Renal pelvis (tissue), 4 donors: ENCODE data around the gene KRT35. TPM values are rescaled to one million over a fixed set of nuclear protein-coding genes. Genes with fewer than 3 reads are reported as not detected.

ENCODE experiments used
- DNase-seq: peaks from one replicate; pipeline ENCODE4 v3.0.0-alpha.2; 2013
- polyA plus RNA-seq, 3 donors: library from polyadenylated mRNA; unstranded; fragments of 120-200 nt; gene quantifications; one replicate each; pipeline ENCODE4 v1.2.1, GENCODE V29; 2013; ENCODE audit not compliant: insufficient read length in 3 of 3

Gene KRT35
- polyA plus RNA-seq, 3 donors, result 0.04 TPM; not detected in 2

- DNase-seq, result no peak
Measured at GRCh38 chr17:41490000-41490990, 9.3 kb upstream of the KRT35 start.

DNA sequence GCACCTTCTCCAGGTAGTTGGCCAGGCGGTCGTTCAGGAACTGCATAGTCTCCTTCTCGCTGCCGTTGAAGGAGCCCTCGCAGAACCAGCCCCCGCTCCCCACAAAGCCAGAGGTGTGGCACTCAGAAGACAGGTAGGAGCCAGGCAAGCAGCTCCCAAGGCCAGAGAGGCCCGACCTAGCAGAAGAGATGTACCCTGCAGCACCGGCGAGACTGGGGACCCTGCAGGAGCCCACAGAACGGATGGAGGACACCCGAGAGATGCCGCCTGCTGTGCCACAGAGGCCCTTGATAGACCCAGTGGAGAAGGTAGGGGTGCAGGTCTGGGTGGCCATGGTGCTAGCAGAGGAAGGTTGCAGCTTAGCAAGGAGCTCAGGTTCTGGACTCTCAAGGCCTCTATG lies 8.6 kb upstream of the KRT35 start, which contains the start of gene KRT36:
KRT36 (minus strand) TSS at position 380 of the 400 bp plus-strand sequence; CDS start at position 334, 46 bp downstream.
- DNase-seq, result no peak

DNA sequence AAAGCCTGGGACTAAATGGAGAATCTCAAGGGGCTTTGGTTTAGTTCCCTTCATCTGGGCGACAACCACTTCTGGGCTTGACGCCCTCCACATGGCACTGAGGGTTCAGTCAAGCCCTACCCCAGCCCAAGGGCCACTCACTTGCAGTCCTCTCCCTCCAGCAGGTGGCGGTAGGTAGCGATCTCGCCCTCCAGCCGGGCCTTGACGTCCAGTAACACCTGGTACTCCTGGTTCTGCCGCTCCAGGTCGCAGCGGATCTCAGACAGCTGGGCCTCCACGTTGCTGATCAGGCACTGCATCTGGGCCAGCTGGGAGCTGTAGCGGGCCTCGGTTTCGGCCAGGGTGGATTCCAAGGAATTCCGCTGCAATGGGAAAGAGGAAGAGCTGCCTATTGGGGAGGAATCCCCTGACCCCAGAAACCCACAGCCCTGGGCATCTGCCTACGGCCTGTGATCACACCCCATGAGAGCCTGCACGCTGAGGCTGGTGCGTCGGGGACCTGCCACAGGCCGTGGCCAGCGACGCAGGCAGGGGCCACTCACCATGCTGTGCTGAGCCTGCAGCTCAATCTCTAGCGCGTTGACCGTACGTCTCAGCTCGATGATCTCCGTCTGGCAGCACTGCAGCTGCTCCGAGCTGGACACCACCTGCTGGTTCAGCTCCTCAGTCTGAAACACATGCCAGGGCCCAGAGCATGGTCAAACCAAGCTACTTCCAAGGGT lies 6.0 kb upstream of the KRT35 start:
- no peak for DNase-seq

GRCh38 chr17:41486316-41486715 lies 5.4 kb upstream of the KRT35 start:
- DNase-seq, result no peak

- DNase-seq, result no peak
Measured at GRCh38 chr17:41484920-41485904, 4.3 kb upstream of the KRT35 start.

DNA sequence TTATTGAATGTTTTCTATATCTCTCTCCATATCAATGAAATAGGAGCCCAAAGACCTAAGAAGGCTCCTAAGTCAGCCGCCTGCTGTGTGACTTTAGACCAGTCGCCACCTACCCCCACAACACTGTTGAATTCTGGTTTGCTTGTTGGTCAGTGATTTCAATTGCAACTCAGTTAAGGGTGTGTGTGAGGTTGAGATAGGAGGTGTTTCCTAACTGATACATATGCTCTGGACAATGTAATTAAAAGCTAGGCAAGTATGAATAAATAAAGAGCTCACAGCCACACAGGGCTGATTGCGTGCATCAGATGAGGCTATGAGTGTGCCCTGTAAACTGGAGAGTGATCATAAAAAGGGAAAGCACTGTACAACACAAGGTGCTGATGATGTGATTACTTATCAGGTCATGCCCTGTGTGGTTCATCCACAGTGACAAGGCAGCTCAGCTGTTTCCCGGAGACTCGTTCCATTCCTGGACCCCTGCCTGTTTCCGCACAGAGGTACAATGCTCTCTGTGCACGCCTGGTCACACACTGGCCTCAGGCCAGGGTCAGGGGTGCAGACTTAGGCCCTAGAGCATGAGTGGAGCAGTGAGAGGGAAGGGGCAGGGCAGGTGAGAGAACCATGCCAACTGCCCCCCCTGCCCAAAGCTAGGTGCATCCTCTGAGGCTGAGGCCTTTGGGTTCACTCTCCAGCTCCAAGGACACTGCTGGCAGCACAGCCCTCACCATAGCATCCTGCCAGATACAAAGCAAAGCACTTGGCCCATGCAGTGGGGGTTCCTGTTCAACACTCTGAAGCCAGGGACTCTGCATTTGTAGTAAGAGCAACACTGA lies 3.3 kb upstream of the KRT35 start:
- DNase-seq, result no peak

- DNase-seq, result no peak
Measured at GRCh38 chr17:41483531-41483930, 2.6 kb upstream of the KRT35 start.

DNA sequence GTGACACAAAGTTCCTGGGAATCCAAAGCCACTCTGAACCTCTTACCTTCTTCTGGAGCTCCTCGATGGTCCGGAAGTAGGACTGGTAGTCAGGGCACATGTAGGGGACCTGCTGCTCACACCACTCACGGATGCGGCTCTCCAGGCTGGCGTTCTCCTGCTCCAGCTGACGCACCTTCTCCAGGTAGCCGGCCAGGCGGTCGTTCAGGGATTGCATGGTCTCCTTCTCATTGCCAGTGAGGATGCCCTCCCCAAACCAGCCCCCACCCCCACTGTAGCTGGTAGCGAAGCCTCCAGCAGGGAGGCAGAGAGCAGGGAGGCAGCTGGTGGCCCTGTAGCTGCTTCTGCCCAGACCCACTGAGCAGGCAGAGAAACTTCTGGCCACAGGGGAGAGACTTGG lies 370 bp downstream of the KRT35 start:
- DNase-seq, result no peak

DNA sequence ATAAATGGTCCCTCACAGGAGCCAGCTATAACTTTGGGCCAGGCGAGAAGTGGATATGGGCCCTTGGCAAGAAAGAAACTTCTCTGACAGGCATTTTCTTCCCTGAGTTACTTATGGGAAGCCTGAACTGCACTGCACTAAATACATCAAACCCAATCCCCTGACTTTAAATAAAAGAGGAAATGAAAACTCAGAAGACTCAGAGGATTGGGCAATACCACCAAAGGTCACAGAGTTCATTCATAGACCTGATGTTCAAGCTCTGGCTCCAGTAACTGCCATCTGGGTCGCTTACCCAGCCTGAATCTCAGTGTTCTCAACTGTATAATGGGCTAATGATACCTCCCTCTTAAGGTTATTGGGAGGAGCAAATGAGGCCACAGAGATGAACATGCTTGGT lies 815 bp downstream of the KRT35 start:
- DNase-seq, result no peak

GRCh38 chr17:41478237-41478636 lies 2.7 kb downstream of the KRT35 start:
- no peak for DNase-seq

DNA sequence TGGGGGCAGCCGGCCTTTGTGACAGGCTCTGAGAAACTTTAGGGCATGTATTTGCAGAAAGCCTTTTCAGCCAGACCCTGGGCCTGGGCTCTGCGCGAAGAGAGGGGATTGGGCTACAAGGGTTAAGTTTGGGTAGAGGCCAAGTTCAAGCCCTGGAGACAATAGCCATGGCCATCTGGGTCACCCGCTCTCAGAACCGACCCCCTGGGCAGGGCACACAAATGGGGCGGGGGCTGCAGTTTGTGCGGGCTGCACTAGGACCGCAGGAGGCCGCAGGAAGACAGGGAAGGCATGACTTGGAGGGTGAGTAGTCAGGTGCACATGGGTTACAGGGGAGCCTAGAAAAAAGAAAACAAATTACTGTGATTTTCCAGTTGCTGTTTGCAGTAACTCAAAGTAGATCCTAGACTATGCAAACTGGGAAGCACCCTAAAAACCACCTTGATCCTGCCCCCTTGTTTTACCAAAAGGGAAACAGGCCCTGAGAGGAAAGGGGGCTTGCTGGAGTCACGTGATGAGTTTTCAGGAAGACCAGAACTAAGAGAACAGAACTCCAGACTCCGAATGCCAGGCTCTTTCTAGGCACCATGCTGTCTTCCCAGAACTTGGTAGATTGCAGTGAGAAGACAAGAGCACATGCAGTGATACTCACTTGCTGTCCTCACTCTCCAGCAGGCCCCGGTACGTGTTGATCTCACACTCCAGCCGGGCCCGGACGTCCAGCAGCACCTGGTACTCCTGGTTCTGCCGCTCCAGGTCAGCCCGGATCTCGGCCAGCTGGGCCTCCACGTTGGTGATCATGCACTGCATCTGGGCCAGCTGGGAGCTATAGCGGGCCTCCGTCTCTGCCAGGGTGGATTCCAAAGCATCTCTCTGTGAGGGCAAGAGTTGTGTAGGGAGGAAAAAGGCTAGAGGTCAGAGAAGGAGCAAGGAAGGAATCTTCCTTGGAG lies 3.8 kb downstream of the KRT35 start:
- no peak for DNase-seq

DNA sequence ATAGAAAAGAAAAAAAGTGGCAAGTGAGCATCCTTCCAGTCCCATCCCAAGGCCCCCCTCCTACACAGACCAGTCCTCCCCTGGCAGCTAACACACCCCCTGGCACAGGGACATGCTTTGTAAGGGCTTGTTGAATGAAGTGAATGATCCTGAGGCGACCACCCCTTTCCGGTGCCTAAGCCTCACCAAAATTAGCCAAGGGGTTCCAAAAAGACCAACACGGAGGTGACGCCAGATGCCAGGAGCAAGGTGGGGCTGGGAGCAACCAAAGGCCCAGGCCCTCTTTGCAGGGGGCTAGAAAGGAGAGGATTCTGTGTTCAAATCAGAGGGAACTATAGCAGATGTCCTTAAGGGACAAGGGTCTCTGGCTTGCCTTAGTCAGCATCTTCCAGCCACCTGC lies 5.5 kb downstream of the KRT35 start:
- DNase-seq, result no peak

DNA sequence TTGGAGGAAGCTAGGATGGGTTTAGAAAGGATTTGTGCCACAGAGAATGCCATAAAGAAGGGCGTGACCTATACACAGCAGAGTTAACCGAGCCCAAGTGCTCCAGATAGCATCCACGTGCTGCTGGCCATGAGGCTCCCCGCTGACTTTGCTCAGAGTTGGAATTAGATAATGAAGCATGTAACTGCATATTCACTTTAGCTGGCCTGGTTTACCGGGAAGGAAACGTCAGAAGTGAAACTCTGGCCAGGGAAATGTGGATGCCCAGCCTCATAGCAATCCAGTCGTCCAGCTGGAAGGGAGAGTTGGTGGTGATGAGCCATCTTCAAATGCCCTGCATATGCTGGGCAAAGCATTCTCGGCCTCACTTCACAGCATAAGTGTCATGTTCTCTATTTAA lies 6.1 kb downstream of the KRT35 start:
- DNase-seq, result no peak

- DNase-seq, result no peak
Measured at GRCh38 chr17:41468346-41468745, 12.6 kb downstream of the KRT35 start.

DNA sequence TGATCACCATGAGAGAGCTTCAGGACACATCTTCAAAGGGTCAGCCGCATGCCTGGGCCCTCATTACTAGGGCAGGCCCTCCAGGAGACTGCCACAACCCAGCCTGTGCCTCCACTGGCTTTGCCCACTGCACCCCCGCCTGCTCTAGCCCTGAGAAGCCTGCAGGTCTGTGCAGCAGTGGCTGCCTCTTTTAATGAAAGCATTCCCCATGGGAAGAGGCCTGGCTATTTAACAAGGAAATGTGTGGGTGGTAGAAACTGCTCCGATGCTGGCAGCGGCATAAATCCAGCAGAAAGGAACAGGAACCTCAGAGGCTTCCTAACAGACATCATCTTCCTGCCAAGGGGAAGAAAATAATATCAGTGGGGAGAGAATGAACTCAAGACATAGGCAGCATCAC lies 13.4 kb downstream of the KRT35 start:
- no peak for DNase-seq

- no peak for DNase-seq
Measured at GRCh38 chr17:41466988-41467387, 14.0 kb downstream of the KRT35 start, which contains the start of gene KRT32. Gene KRT32 (minus strand): TSS chr17:41467386. CDS start chr17:41467325, 61 bp downstream.

GRCh38 chr17:41464682-41465081 lies 16.3 kb downstream of the KRT35 start:
- no peak for DNase-seq

GRCh38 chr17:41464173-41464572 lies 16.8 kb downstream of the KRT35 start:
- DNase-seq, result no peak

- no peak for DNase-seq
Measured at GRCh38 chr17:41463746-41464145, 17.2 kb downstream of the KRT35 start.
